Urinary bladder (tissue), 4 donors: Measurements from ENCODE around the gene JADE3. TPM values are rescaled to one million over a fixed set of nuclear protein-coding genes. Genes with fewer than 3 reads are reported as not detected.
A peak's percentile ranks its signal among the peaks of the same experiment; 100 is the strongest.
"Not testable (repeated sequence)": the region's sequence is repeated elsewhere in the genome, so short reads cannot be mapped to it uniquely, and the experiment has no call there.

Experiments
- DNase-seq: peaks from one replicate; pipeline ENCODE4 v3.0.0-alpha.2; 2015; ENCODE audit errors: extremely low spot score
- H3K27ac ChIP-seq: one replicate; pipeline ENCODE4 v1.5.1; 2013; ENCODE audit warnings: low read depth, mild to moderate bottlenecking, moderate library complexity
- H3K36me3 ChIP-seq: one replicate; pipeline ENCODE4 v1.6.1; 2013; ENCODE audit warnings: mild to moderate bottlenecking, moderate library complexity; ENCODE audit not compliant: insufficient read depth
- H3K4me1 ChIP-seq: one replicate; pipeline ENCODE4 v1.6.1; 2013; ENCODE audit warnings: mild to moderate bottlenecking, moderate library complexity; ENCODE audit not compliant: insufficient read depth
- H3K4me3 ChIP-seq: one replicate; pipeline ENCODE4 v1.5.1; 2013; ENCODE audit warnings: low read depth, low read length
- WGBS: extraction: QIAGEN DNeasy Blood & Tissue Kit; methylation state at CpG from one replicate; pipeline ENCODE4 v1.1.7; 2013; 5-methylcytosine and 5-hydroxymethylcytosine counted together
- polyA plus RNA-seq: library from polyadenylated mRNA; stranded (reverse); fragments of 200-250 nt; gene quantifications from one replicate; pipeline ENCODE4 v1.2.3, GENCODE V29; 2013
- total RNA-seq: library from RNA; depleted of rRNA; stranded (reverse); fragments of >200 nt; gene quantifications from one replicate; pipeline ENCODE4 v1.2.3, GENCODE V29; 2014
- donor health status: healthy with polysubstance abuse.
- donor health status: healthy.

The JADE3 gene
- total and polyA plus RNA-seq, 2 donors: 5.8 to 9.0 TPM

DNA sequence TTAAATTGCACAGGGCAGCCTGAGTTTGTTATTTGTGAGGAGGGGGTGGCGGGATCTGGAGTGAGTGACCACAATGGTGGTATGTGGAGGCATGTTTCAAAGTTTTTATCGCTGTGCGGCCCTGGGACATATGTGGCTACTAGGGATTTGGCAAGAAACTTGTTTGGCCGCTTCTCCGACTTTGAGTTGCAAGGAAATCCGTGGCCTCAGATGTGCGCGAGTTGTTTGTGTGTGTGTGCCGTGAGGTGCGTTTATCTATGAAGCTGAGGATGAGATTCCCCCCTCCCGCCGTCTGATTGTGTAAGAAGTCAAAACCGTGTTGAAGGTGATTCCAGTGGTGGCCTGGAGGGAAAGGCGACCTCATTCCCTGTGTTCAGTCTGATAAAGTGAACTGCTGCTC lies 1.4 kb downstream of the JADE3 start:
- 4% methylated on average over 14 of the region's 14 CpGs for WGBS
- no peak for DNase-seq
- peaks cover 1% of the 10 kb centered on the region for H3K4me1 ChIP-seq
- H3K4me3 ChIP-seq: peak overlapping the region; percentile 77
- no peak overlapping the region for H3K27ac ChIP-seq
- no peaks in the 10 kb centered on the region for H3K36me3 ChIP-seq

DNA sequence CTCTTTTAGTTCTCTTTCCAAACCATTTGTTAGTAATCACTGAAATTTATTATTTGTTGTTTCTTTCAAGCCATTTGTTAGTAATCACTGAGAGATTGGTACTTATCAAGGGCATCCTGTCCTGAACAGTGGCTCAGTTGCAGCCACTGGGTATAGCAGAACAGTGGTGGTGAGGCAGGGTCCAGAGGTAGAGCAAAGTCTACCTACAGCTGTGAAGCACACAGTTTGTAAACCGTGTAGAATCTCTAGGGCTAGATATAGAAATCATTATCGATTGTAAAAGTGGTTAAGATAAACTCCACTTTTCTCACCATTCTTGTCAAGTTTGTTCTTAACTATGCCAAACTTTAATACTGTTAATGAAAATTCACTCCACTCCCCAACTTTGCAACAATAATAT lies 4.1 kb downstream of the JADE3 start:
- Histone ChIP-seq H3K4me3 (no peak overlapping the region), H3K4me1 (peaks cover 1% of the 10 kb centered on the region), H3K27ac (no peak overlapping the region), H3K36me3 (no peaks in the 10 kb centered on the region)
- WGBS: 86% methylated on average over 2 of the region's 2 CpGs
- no peak for DNase-seq

DNA sequence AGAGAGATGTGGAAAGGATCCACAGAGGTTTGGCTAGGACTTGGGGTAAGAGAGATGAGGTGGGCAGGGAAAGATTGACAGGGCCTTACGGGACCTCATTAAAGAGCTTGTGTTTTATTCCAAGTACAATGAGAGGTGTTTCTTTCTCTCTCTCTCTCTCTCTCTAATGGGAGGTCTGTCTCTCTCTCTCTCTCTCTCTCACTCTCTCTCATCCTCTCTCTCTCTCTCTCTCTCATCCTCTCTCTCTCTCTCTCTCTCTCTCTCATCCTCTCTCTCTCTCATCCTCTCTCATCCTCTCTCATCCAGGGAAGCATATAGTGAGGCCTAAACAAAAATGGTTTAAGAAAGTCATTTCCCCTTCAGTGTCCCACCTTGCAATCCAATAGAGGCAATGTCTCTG lies 5.4 kb downstream of the JADE3 start:
- Histone ChIP-seq H3K4me1 (peaks cover 1% of the 10 kb centered on the region), H3K36me3 (no peaks in the 10 kb centered on the region), H3K4me3 (no peak overlapping the region), H3K27ac (no peak overlapping the region)
- DNase-seq: no peak
- 95% methylated on average over 1 of the region's 1 CpG for WGBS

GRCh38 chrX:46918434-46918833 lies 6.2 kb downstream of the JADE3 start:
- no peak for DNase-seq
- Histone ChIP-seq H3K4me1 (peaks cover 1% of the 10 kb centered on the region), H3K36me3 (no peaks in the 10 kb centered on the region), H3K27ac (no peak overlapping the region), H3K4me3 (no peak overlapping the region)
- 87% methylated on average over 1 of the region's 1 CpG for WGBS

GRCh38 chrX:46920235-46920634 lies 8.0 kb downstream of the JADE3 start:
- DNase-seq: no peak
- no peaks in the 10 kb centered on the region for H3K4me1 ChIP-seq
- H3K4me3 ChIP-seq: no peak overlapping the region
- no peak overlapping the region for H3K27ac ChIP-seq
- no peaks in the 10 kb centered on the region for H3K36me3 ChIP-seq
- 74% methylated on average over 4 of the region's 4 CpGs for WGBS

DNA sequence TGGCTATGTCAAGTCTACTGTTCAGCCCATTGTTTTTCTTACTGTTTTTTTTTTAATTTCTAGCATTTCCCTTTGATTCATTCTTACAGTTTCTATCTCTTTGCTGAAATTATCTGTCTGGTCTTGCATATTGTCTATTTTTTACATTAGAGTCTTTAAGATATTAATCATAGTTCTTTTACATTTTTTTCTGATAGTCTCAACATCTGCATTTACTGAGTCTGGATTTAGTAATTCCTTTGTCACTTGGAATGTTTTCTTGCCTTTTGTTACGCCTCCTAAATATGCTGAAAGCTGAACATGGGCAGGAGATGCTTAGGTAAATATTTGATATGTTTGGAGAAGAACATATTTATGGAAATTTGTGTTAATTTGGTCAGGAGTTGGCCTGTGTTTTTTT lies 10.4 kb downstream of the JADE3 start:
- no peak for DNase-seq
- no peaks in the 10 kb centered on the region for H3K36me3 ChIP-seq
- no peaks in the 10 kb centered on the region for H3K4me1 ChIP-seq
- WGBS: 96% methylated on average over 1 of the region's 1 CpG
- H3K27ac ChIP-seq: no peak overlapping the region
- no peak overlapping the region for H3K4me3 ChIP-seq

DNA sequence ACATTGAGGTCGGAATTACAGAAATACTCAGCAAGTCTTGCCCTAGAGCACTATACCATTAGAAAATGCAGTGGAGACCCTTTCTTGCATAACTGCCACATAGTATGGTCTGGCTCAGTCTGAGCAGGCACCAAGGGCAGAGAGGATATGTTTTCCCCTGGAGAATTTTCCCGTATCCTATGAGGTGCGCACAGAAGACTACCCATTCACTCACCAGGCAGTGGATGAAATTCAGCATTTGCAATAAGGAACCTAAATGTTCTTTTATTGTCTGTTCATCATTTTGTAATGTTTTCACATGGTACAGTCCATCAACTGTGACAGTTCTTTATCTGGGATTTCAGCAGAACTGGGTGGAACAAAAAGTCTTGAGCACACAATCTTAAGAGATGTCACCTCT lies 15.5 kb downstream of the JADE3 start:
- H3K4me3 ChIP-seq: no peak overlapping the region
- no peaks in the 10 kb centered on the region for H3K36me3 ChIP-seq
- WGBS: 94% methylated on average over 3 of the region's 3 CpGs
- no peak overlapping the region for H3K27ac ChIP-seq
- no peaks in the 10 kb centered on the region for H3K4me1 ChIP-seq
- DNase-seq: no peak

DNA sequence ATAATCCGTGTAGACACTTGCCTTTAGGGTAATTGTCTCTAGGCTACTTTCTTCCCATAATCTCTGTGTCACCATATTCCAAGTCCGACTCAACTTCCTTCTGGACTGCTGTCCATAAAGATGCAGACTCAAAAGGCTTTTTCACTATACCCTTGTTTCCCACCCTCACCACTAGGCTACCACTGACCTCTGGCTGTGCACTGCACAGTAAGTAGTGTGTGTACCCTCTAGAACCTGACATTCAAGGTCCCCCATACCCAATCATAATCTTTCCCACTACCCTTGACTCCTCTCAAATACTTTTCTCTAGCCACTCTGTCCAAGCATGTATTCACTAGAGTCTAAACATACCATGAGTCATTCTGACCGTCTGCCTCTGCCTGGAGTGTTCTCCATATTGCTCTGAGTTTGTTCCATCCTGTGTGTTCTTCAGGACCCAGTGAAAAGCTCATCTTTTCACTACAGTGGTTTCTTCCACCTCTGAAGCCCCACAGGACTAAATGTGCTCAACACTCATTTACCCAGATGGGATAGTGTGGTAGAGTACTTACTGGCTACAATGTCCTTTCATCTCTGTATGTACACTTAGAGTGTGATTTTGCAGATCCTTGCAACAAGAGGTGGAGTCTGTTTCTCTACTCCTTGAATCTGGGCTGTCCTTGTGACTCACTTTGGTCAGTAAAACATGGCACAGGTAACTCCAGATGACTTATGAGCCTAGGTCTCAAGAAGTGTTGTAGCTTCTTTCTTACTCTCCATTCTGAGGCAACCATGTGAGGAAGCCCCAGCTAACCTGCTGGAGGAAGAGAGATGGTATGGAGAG lies 17.4 kb downstream of the JADE3 start:
- no peak for DNase-seq
- 66% methylated on average over 3 of the region's 3 CpGs for WGBS
- Histone ChIP-seq H3K4me1 (no peaks in the 10 kb centered on the region), H3K36me3 (no peaks in the 10 kb centered on the region), H3K27ac (no peak overlapping the region), H3K4me3 (no peak overlapping the region)

- no peak for DNase-seq
- WGBS: 93% methylated on average over 4 of the region's 4 CpGs
- Histone ChIP-seq H3K27ac (no peak overlapping the region), H3K4me3 (no peak overlapping the region), H3K36me3 (no peaks in the 10 kb centered on the region), H3K4me1 (no peaks in the 10 kb centered on the region)
These were observed 23.1 kb downstream of the JADE3 start for GRCh38 chrX:46935295-46935694.

- H3K4me3 ChIP-seq: no peak overlapping the region
- 97% methylated on average over 7 of the region's 7 CpGs for WGBS
- H3K36me3 ChIP-seq: no peaks in the 10 kb centered on the region
- H3K4me1 ChIP-seq: no peaks in the 10 kb centered on the region
- DNase-seq: no peak
- H3K27ac ChIP-seq: no peak overlapping the region
These were observed 26.4 kb downstream of the JADE3 start for GRCh38 chrX:46938589-46938988.

GRCh38 chrX:46941341-46941740 lies 29.1 kb downstream of the JADE3 start:
- no peaks in the 10 kb centered on the region for H3K36me3 ChIP-seq
- no peak for DNase-seq
- H3K4me3 ChIP-seq: no peak overlapping the region
- no peaks in the 10 kb centered on the region for H3K4me1 ChIP-seq
- no peak overlapping the region for H3K27ac ChIP-seq

DNA sequence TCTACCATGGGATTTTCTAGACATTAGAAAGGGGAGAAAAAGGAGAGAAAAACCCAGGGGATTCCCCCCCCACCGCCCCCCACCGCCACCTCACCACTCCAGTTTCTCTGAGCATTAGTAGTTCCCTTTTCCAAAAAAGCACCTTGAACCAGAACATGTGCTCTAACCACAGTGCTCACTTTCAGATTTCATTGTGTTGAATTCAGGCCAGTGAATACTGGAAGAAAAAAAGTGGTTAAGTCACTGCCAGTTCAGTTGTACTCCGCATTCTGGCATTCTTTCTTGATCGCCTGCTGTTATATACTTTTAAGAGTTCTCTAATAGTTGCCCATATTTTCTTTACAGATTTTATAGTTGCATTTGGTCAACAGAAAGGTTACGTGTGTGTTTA lies 40.9 kb downstream of the JADE3 start:
- H3K27ac ChIP-seq: no peak overlapping the region
- no peaks in the 10 kb centered on the region for H3K36me3 ChIP-seq
- H3K4me1 ChIP-seq: no peaks in the 10 kb centered on the region
- DNase-seq: no peak
- no peak overlapping the region for H3K4me3 ChIP-seq
- WGBS: 50% methylated on average over 5 of the region's 5 CpGs

GRCh38 chrX:46953597-46953996 lies 41.4 kb downstream of the JADE3 start:
- Histone ChIP-seq H3K4me3 (no peak overlapping the region), H3K36me3 (no peaks in the 10 kb centered on the region), H3K27ac (no peak overlapping the region), H3K4me1 (no peaks in the 10 kb centered on the region)
- WGBS: 4% methylated on average over 2 of the region's 2 CpGs
- DNase-seq: no peak

GRCh38 chrX:46954716-46955115 lies 42.5 kb downstream of the JADE3 start:
- H3K36me3 ChIP-seq: no peaks in the 10 kb centered on the region
- no peaks in the 10 kb centered on the region for H3K4me1 ChIP-seq
- no peak overlapping the region for H3K27ac ChIP-seq
- no peak overlapping the region for H3K4me3 ChIP-seq
- 92% methylated on average over 2 of the region's 2 CpGs for WGBS
- DNase-seq: no peak

GRCh38 chrX:46956589-46956988 lies 44.4 kb downstream of the JADE3 start:
- 98% methylated on average over 4 of the region's 4 CpGs for WGBS
- not testable (repeated sequence) for H3K4me1 ChIP-seq, H3K27ac ChIP-seq, H3K4me3 ChIP-seq, DNase-seq, H3K36me3 ChIP-seq
